HCT116 (cell line): ENCODE data around the gene PLB1. TPM values are rescaled to one million over a fixed set of nuclear protein-coding genes. Genes with fewer than 3 reads are reported as not detected.

Source experiments
- ATAC-seq: fragments of 200-7000 bp; cut with Tn5 transposase; 2 replicates; pipeline ENCODE4 v1.9.1; 2020; ENCODE audit warnings: mild to moderate bottlenecking, moderate library complexity
- BruUV-seq: library from RNA; stranded (reverse); fragments of 400-500 nt; replicated peaks from 2 replicates; lab custom pipeline; 2021; lab: Mats Ljungman, UMichigan
- CTCF ChIA-PET: fragments of 300-600 bp; sonication (Branson Sonifier 250); formaldehyde crosslinking; loops from one replicate; lab custom pipeline; 2021; ENCODE audit warnings: antibody characterized with exemption; lab: Charles Lee
- POLR2A ChIA-PET: fragments of 300-600, 350-600 bp; sonication (Branson Sonifier 250); formaldehyde crosslinking; loops from one replicate; lab custom pipeline; 2021; ENCODE audit warnings: antibody characterized with exemption; lab: Charles Lee
- RAD21 ChIA-PET, 2 experiments: fragments of 300-600 bp; sonication (Branson Sonifier 250); formaldehyde crosslinking; loops; one replicate each; lab custom pipeline; 2023; ENCODE audit warnings: low total read pairs in 2 of 2; ENCODE audit not compliant: uncharacterized antibody in 2 of 2, unreplicated experiment in 2 of 2, low non-redundant PET in 1 of 2; lab: Charles Lee
- DNase-seq: peaks from one replicate; pipeline ENCODE4 v3.0.0-alpha.2; 2010; ENCODE audit warnings: low read depth, low spot score
- H2AFZ ChIP-seq: fragments of 200-600 bp; shearing (Covaris generic), sonication (generic); 2 replicates; pipeline ENCODE4 v1.6.1; 2017; ENCODE audit warnings: low read depth, mixed run types, mixed read lengths, antibody characterized with exemption, low read length; ENCODE audit not compliant: poor library complexity, severe bottlenecking
- H3K27ac ChIP-seq: 2 replicates; pipeline ENCODE4 v1.5.1; 2012; ENCODE audit warnings: low read depth, low read length
- H3K27me3 ChIP-seq: fragments of 200-600 bp; sonication (generic); 2 replicates; pipeline ENCODE4 v1.6.1; 2016; ENCODE audit warnings: mixed run types, low read length, mixed read lengths; ENCODE audit not compliant: insufficient read depth
- H3K36me3 ChIP-seq, 2 experiments: fragments of 200-500 bp in 1 of 2; fragments of 200-600 bp in 1 of 2; sonication (Bioruptor generic) in 1 of 2; sonication (generic) in 1 of 2; 2 replicates each; pipeline versions ENCODE4 v1.5.1 to v1.6.1; 2014 to 2016; ENCODE audit warnings: low read length in 2 of 2, inconsistent platforms in 1 of 2, mixed read lengths in 1 of 2, mixed run types in 1 of 2; ENCODE audit not compliant: insufficient read depth in 2 of 2, control insufficient read depth in 1 of 2
- H3K4me1 ChIP-seq, 2 experiments: fragments of 200-600 bp in 1 of 2; sonication (generic) in 1 of 2; 2 replicates each; pipeline versions ENCODE4 v1.5.1 to v1.6.1; 2012 to 2017; ENCODE audit warnings: low read length in 2 of 2, inconsistent platforms in 1 of 2, mild to moderate bottlenecking in 1 of 2, mixed read lengths in 1 of 2, mixed run types in 1 of 2, moderate library complexity in 1 of 2; ENCODE audit not compliant: insufficient read depth in 2 of 2, control insufficient read depth in 1 of 2
- H3K4me2 ChIP-seq: fragments of 200-600 bp; sonication (generic); 2 replicates; pipeline ENCODE4 v1.6.1; 2017; ENCODE audit warnings: mixed run types, low read length, mixed read lengths
- H3K4me3 ChIP-seq, 2 experiments: fragments of 200-600 bp in 1 of 2; sonication (generic) in 1 of 2; replicated peaks in 1 of 2; 2 replicates each; pipeline ENCODE4 v1.5.1; 2011 to 2016; ENCODE audit warnings: low read length in 2 of 2, control low read depth in 1 of 2, low read depth in 1 of 2, mild to moderate bottlenecking in 1 of 2, mixed read lengths in 1 of 2, mixed run types in 1 of 2
- H3K79me2 ChIP-seq: fragments of 200-600 bp; sonication (generic); 2 replicates; pipeline ENCODE4 v1.6.1; 2017; ENCODE audit warnings: mild to moderate bottlenecking, mixed run types, low read length, moderate library complexity, mixed read lengths; ENCODE audit not compliant: insufficient read depth
- H3K9ac ChIP-seq: fragments of 200-600 bp; sonication (generic); 2 replicates; pipeline ENCODE4 v1.6.1; 2016; ENCODE audit warnings: low read length, mixed read lengths
- H3K9me2 ChIP-seq: fragments of 200-600 bp; sonication (generic), shearing (Covaris generic); 2 replicates; pipeline ENCODE4 v1.6.1; 2017; ENCODE audit warnings: mixed run types, mild to moderate bottlenecking, moderate library complexity; ENCODE audit not compliant: insufficient read depth
- H3K9me3 ChIP-seq, 2 experiments: fragments of 200-500 bp in 1 of 2; fragments of 200-600 bp in 1 of 2; sonication (Bioruptor generic) in 1 of 2; sonication (generic) in 1 of 2; 2 replicates each; pipeline ENCODE4 v1.6.1; 2014 to 2017; ENCODE audit warnings: low read length in 2 of 2, mixed read lengths in 2 of 2, inconsistent platforms in 1 of 2, low read depth in 1 of 2, mild to moderate bottlenecking in 1 of 2, mixed run types in 1 of 2, moderate library complexity in 1 of 2; ENCODE audit not compliant: control insufficient read depth in 1 of 2, insufficient read depth in 1 of 2
- H4K20me1 ChIP-seq: fragments of 200-600 bp; sonication (generic), shearing (Covaris generic); 2 replicates; pipeline ENCODE4 v1.6.1; 2017; ENCODE audit warnings: mixed run types, mild to moderate bottlenecking, moderate library complexity; ENCODE audit not compliant: insufficient read depth
- CBX3 ChIP-seq: IDR thresholded peaks from 2 replicates; pipeline ENCODE4 v1.6.1; 2012; ENCODE audit warnings: low read depth
- ELF1 ChIP-seq: IDR thresholded peaks from 2 replicates; pipeline ENCODE4 v1.6.1; 2012; ENCODE audit warnings: low read depth, borderline replicate concordance
- EZH2 ChIP-seq: fragments of 200-600 bp; sonication (generic); IDR thresholded peaks from 2 replicates; pipeline ENCODE4 v1.6.1; 2017; ENCODE audit warnings: antibody characterized with exemption, mixed run types
- EZH2phosphoT487 ChIP-seq: fragments of 200-600 bp; IDR thresholded peaks from 2 replicates; pipeline ENCODE4 v1.6.1; 2018; ENCODE audit warnings: antibody characterized with exemption, borderline replicate concordance
- JUND ChIP-seq: IDR thresholded peaks from 2 replicates; pipeline ENCODE4 v1.6.1; 2012
- MAX ChIP-seq: IDR thresholded peaks from 2 replicates; pipeline ENCODE4 v1.6.1; 2012
- POLR2A ChIP-seq: IDR thresholded peaks from 2 replicates; pipeline ENCODE4 v1.7.0; 2011; ENCODE audit warnings: borderline replicate concordance; ENCODE audit not compliant: insufficient read depth, insufficient read length; ENCODE audit errors: extremely low read depth
- POLR2AphosphoS5 ChIP-seq: IDR thresholded peaks from 2 replicates; pipeline ENCODE4 v1.6.1; 2011; ENCODE audit warnings: mild to moderate bottlenecking, low read depth, low read length, moderate library complexity
- RAD21 ChIP-seq: IDR thresholded peaks from 2 replicates; pipeline ENCODE4 v1.6.1; 2012; ENCODE audit warnings: low read depth, mild to moderate bottlenecking
- SRF ChIP-seq: IDR thresholded peaks from 2 replicates; pipeline ENCODE4 v1.6.1; 2012; ENCODE audit warnings: low read depth
- TCF7L2 ChIP-seq: IDR thresholded peaks from 2 replicates; pipeline ENCODE4 v1.7.0; 2011; ENCODE audit warnings: borderline replicate concordance, inconsistent platforms; ENCODE audit not compliant: insufficient read depth, insufficient read length; ENCODE audit errors: extremely low read depth
- YY1 ChIP-seq: IDR thresholded peaks from 2 replicates; pipeline ENCODE4 v1.6.1; 2011; ENCODE audit warnings: low read length, low read depth, moderate library complexity, mild to moderate bottlenecking; ENCODE audit not compliant: insufficient replicate concordance; ENCODE audit errors: extremely low read depth
- ZBTB33 ChIP-seq: IDR thresholded peaks from 2 replicates; pipeline ENCODE4 v1.6.1; 2011; ENCODE audit warnings: mild to moderate bottlenecking, low read length, moderate library complexity; ENCODE audit not compliant: insufficient replicate concordance; ENCODE audit errors: extremely low read depth
- ZFX ChIP-seq: fragments of 450-650 bp; IDR thresholded peaks from 2 replicates; pipeline ENCODE4 v1.6.1; 2017
- ZNF274 ChIP-seq: fragments of 200-500 bp; sonication (Bioruptor generic); IDR thresholded peaks from 2 replicates; pipeline ENCODE4 v1.6.1; 2014; ENCODE audit warnings: mild to moderate bottlenecking, low read depth, low read length, inconsistent platforms
- intact Hi-C: fragments of 100-400 bp; cut with micrococcal nuclease; formaldehyde crosslinking; loops from 2 replicates; pipeline ENCODE4 v1.10.0; 2022
- total RNA-seq: library from RNA; stranded (reverse); gene quantifications from one replicate; pipeline ENCODE4 v1.2.1, GENCODE V29; 2021; ENCODE audit not compliant: unreplicated experiment
- TF ChIP-seq, protein P1 (sequence below): IDR thresholded peaks from 2 replicates; pipeline ENCODE4 v1.6.1; 2012

The PLB1 gene
- total RNA-seq, 1 experiment from 2014 or later, result 0.49 TPM

DNA sequence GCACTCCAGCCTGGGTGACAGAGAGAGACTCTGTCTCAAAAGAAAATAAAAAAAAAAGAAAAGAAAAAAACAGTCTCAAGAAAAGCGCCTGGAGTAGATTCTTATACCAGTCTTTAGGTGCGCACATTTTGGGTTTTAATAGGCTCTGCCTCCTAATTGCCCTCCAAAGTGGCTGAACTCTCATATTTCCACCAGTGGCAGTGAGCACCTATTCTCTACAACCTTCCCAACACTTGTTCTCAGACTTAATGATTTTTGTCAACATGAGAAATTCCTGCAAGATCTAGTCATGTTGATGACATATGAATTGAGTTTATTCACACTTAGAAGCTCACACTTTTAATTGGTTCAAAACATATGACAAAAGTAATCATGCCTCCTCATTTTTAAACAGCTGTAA is 39.0 kb downstream of the PLB1 start:
- TF ChIP-seq POLR2AphosphoS5, result no peak
- TF ChIP-seq RAD21, result no peak
- no peak for TF ChIP-seq CBX3
- TF ChIP-seq SRF, result no peak
- no peak for TF ChIP-seq EZH2phosphoT487
- no peak for TF ChIP-seq ZFX
- TF ChIP-seq YY1, result no peak
- TF ChIP-seq, all 23 proteins: peak for 0

GRCh38 chr2:28538134-28538533 is 42.3 kb downstream of the PLB1 start:
- Histone ChIP-seq H3K9me2 (no peaks in the 10 kb centered on the region), H4K20me1 (no peaks in the 10 kb centered on the region), H3K4me2 (no peak overlapping the region), H3K36me3 (no peaks in the 10 kb centered on the region), H3K9ac (no peak overlapping the region), H3K4me3 (no peak overlapping the region), H3K9me3 (no peaks in the 10 kb centered on the region), H3K79me2 (no peaks in the 10 kb centered on the region), H3K4me1 (no peaks in the 10 kb centered on the region), H2AFZ (no peak overlapping the region), H3K27me3 (no peaks in the 10 kb centered on the region; the same call in 1 of the 2 replicates), H3K27ac (no peak overlapping the region)
- intact Hi-C loops, result no loop called here
- no peak for ATAC-seq
- no peak for DNase-seq
- BruUV-seq, result no TSS peak
- POLR2A ChIA-PET, result no interaction called here
- RAD21 ChIA-PET, result no interaction called here
- TF ChIP-seq EZH2, result no peak
- TF ChIP-seq ZBTB33, result no peak
- no peak for TF ChIP-seq EZH2phosphoT487
- no peak for TF ChIP-seq MAX
- TF ChIP-seq TCF7L2, result no peak
- TF ChIP-seq POLR2A, result no peak
- no peak for TF ChIP-seq ELF1
- TF ChIP-seq CBX3, result no peak
- TF ChIP-seq POLR2AphosphoS5, result no peak
- no peak for TF ChIP-seq ZFX
- TF ChIP-seq RAD21, result no peak
- TF ChIP-seq YY1, result no peak
- no peak for TF ChIP-seq JUND
- TF ChIP-seq SRF, result no peak
- TF ChIP-seq, protein P1, sequence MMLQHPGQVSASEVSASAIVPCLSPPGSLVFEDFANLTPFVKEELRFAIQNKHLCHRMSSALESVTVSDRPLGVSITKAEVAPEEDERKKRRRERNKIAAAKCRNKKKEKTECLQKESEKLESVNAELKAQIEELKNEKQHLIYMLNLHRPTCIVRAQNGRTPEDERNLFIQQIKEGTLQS, result no peak
- no peak for TF ChIP-seq ZNF274
- CTCF ChIA-PET, result no interaction called here

More for the DNA sequence above, 39.0 kb downstream of the PLB1 start:
- ATAC-seq, result no peak
- no peaks in the 10 kb centered on the region for H3K9me2 ChIP-seq
- H3K9ac ChIP-seq, result no peak overlapping the region
- POLR2A ChIA-PET, result no interaction called here
- intact Hi-C loops, result no loop called here
- H3K4me2 ChIP-seq, result no peak overlapping the region
- H3K79me2 ChIP-seq, result no peaks in the 10 kb centered on the region
- no TSS peak for BruUV-seq
- no peak for DNase-seq
- H2AFZ ChIP-seq, result no peak overlapping the region
- RAD21 ChIA-PET, result no interaction called here
- CTCF ChIA-PET, result no interaction called here
- H3K9me3 ChIP-seq, result no peaks in the 10 kb centered on the region
- H3K27ac ChIP-seq, result no peak overlapping the region
- H3K27me3 ChIP-seq, result no peaks in the 10 kb centered on the region; the same call in 1 of the 2 replicates
- H4K20me1 ChIP-seq, result no peaks in the 10 kb centered on the region
- H3K36me3 ChIP-seq, result no peaks in the 10 kb centered on the region
- no peaks in the 10 kb centered on the region for H3K4me1 ChIP-seq
- H3K4me3 ChIP-seq, result no peak overlapping the region
